ENCODE data around the gene LAIR1. TPM values are rescaled to one million over a fixed set of nuclear protein-coding genes. Genes with fewer than 3 reads are reported as not detected.
A peak's percentile ranks its signal among the peaks of the same experiment; 100 is the strongest.
"Not testable (repeated sequence)": the region's sequence is repeated elsewhere in the genome, so short reads cannot be mapped to it uniquely, and the experiment has no call there.

The LAIR1 gene
- total and polyA plus RNA-seq, 12 donors = 3.5 to 80.7 (median 38.5) TPM

DNA sequence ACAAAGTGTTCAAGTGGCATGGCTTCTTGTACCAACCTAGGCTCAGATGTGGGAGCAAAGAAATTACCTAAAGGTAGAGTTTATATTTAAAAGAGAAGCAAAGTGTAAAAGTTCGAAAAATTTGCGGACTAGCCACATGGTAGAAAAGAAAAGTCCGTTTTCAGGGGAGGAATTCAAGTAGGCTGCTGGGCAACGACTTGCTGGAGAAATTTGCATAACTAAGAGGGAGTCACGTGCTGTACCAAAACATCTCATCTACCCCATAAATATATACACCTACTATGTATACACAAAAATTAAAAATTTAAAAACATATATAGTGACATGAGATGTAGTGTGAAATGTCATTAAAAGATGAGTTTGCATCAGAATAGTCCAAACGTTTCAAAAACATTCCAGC is 2.1 kb upstream of the LAIR1 start:
- no peak overlapping the region for H3K27ac ChIP-seq

DNA sequence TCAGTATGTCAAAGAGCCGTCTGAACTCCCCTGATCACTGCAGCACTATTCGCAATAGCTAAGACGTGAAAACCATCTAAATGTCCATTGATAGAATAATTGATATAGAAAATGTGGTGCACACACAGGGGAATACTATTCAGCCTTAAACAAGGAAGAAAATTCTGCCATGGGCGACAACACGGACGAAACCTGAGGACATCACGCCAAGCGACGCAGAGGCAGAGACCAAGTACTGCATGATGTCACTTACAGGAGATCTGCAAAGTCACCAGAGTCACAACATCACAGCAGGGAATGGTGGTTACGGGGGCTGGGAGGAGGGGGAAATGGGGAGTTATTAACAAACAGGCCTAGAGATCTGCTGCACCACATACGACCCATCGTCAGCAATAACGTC is 1.1 kb upstream of the LAIR1 start:
- H3K4me3 ChIP-seq; H3K36me3 ChIP-seq (replicated peaks in 1 of 2); H3K4me1 ChIP-seq (replicated peaks in 1 of 2); H3K9me3 ChIP-seq (replicated peaks in 1 of 3); DNase-seq; H3K27ac ChIP-seq; H3K27me3 ChIP-seq; intact Hi-C loops (cut with DNase I): not testable (repeated sequence)
- WGBS, 4 donors = 73 to 83% (median 82%) methylated on average over 12 to 13 of the region's 13 CpGs

More for the DNA sequence above, 2.1 kb upstream of the LAIR1 start:
- WGBS, 4 donors = 48 to 60% (median 54%) methylated on average over 6 of the region's 6 CpGs
- DNase-seq = no peak
- Histone ChIP-seq H3K27me3 (no peaks in the 10 kb centered on the region), H3K4me3 (no peak overlapping the region), H3K36me3 (replicated peaks in 1 of 2) (no peaks in the 10 kb centered on the region), H3K9me3 (replicated peaks in 1 of 3) (no peaks in the 10 kb centered on the region), H3K4me1 (replicated peaks in 1 of 2) (no peaks in the 10 kb centered on the region)
- intact Hi-C loops (cut with DNase I) = no loop called here
- TF ChIP-seq, protein P1, sequence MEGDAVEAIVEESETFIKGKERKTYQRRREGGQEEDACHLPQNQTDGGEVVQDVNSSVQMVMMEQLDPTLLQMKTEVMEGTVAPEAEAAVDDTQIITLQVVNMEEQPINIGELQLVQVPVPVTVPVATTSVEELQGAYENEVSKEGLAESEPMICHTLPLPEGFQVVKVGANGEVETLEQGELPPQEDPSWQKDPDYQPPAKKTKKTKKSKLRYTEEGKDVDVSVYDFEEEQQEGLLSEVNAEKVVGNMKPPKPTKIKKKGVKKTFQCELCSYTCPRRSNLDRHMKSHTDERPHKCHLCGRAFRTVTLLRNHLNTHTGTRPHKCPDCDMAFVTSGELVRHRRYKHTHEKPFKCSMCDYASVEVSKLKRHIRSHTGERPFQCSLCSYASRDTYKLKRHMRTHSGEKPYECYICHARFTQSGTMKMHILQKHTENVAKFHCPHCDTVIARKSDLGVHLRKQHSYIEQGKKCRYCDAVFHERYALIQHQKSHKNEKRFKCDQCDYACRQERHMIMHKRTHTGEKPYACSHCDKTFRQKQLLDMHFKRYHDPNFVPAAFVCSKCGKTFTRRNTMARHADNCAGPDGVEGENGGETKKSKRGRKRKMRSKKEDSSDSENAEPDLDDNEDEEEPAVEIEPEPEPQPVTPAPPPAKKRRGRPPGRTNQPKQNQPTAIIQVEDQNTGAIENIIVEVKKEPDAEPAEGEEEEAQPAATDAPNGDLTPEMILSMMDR (IDR thresholded peaks at IDR 0.05) = no peak
- no peak for TF ChIP-seq POLR2A (IDR thresholded peaks at IDR 0.05)

DNA sequence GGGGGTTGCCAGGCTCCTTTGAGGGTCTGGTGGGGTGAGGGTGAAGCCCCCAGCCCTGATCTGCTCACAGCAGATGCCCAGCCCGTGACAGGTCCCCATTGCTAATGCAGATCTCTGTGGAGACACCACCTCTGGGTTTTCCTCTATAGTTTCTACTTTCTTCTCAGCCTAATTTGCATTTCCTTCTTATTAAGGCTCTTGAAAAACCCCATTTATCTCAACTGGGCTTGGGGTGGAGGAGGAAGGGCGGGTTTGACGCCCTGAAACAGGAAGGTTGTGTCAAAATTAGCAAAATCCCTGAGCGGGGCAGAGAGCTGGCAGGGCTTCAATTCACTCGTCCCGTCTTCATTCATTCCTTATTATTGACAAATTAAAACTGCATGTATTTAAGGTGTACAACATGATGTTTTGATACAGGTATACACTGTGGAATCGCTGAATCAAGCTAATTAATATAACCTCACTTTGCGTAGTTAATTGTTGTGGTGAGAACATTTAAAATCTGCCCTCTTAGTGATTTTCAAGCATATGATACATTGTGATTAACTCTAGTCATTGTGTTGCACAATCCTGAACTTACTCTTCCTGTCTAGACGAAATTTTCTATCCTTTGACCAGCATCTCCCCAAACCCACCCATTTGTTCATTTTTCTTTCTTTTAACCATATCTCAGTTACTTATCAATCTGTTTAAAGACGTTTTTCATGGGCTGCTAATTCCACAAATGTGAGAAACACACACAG is 2.9 kb downstream of the LAIR1 start:
- intact Hi-C loops (cut with DNase I); H3K27me3 ChIP-seq; H3K9me3 ChIP-seq (replicated peaks in 1 of 3); H3K4me1 ChIP-seq (replicated peaks in 1 of 2); H3K36me3 ChIP-seq (replicated peaks in 1 of 2); DNase-seq: not testable (repeated sequence)
- Histone ChIP-seq H3K27ac (peak overlapping the region in 1 of 5 donors; percentile 71), H3K4me3 (peak overlapping the region in 1 of 4 donors; percentile 32)
- 38 to 61% (median 49%) methylated on average over 5 to 7 of the region's 10 CpGs for WGBS, 4 donors

DNA sequence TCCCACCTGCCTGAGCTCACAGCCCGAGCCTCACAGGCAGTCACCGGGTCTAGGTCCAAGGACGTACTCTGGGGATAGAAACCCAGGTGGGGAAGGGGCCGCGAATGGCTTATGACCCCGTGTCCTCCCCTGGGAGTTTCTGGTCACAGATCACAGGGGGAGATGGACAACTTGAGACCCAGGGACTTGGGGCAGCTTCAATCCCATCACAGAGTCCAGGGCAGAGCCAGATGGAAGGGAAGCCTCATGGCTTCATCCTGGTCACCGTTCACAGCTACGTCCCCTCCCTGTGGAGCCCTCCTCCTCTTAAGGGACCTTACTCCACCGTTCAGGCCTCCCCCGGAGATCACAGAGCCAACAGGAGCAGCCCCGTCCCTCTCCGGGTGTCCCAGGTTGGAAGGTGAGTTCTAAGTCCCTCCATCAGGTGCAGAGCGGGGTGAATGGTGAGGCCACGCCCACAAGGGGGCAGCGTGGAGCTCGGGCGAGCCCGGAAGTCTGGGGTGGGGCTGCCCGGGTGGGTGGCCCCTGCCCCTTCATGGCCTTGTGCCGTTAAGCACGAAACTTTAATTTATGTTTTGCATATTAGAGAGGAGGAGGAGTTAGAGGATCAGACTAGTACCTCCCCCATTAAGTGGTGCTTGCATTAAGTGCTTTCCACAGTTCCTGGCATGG is 5.4 kb downstream of the LAIR1 start:
- WGBS, 4 donors = 3 to 80% (median 14%) methylated on average over 1 to 13 of the region's 21 CpGs
- H3K9me3 ChIP-seq (replicated peaks in 1 of 3); DNase-seq; H3K4me3 ChIP-seq; H3K36me3 ChIP-seq (replicated peaks in 1 of 2); H3K4me1 ChIP-seq (replicated peaks in 1 of 2); intact Hi-C loops (cut with DNase I); H3K27ac ChIP-seq; H3K27me3 ChIP-seq: not testable (repeated sequence)

DNA sequence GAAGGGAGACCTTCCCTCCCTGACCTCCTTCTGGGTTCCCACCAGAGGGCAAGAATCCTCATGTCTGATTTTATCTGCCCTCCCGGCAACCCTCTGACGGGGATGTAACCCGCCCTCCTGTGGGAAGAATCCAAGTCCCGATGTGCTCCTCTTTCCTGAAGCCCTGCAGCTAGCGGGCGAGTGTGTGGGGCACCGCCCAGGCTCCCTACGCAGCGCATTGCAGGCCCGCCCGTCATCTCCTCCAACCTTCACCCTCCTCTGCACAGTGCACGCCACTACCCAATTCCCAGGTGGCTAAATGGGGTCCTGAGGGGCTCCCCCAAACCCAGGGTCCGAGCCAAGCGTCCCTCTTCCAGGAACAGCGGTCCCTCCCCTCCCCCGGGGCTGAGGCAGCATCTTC is 7.3 kb downstream of the LAIR1 start:
- Histone ChIP-seq H3K27me3 (no peaks in the 10 kb centered on the region), H3K9me3 (replicated peaks in 1 of 3) (no peaks in the 10 kb centered on the region), H3K4me3 (no peak overlapping the region), H3K36me3 (replicated peaks in 1 of 2) (no peaks in the 10 kb centered on the region), H3K27ac (no peak overlapping the region), H3K4me1 (replicated peaks in 1 of 2) (no peaks in the 10 kb centered on the region)
- WGBS, 4 donors = 81 to 88% (median 83%) methylated on average over 16 of the region's 16 CpGs
- no peak for DNase-seq
- TF ChIP-seq, protein P1 (IDR thresholded peaks at IDR 0.05) = no peak
- TF ChIP-seq POLR2A (IDR thresholded peaks at IDR 0.05) = no peak
- intact Hi-C loops (cut with DNase I) = no loop called here

All from adrenal gland (tissue), 12 donors.